Measurements from ENCODE around the gene LIMS4.
"Not testable (repeated sequence)": the region's sequence is repeated elsewhere in the genome, so short reads cannot be mapped to it uniquely, and the experiment has no call there.

The LIMS4 gene

DNA sequence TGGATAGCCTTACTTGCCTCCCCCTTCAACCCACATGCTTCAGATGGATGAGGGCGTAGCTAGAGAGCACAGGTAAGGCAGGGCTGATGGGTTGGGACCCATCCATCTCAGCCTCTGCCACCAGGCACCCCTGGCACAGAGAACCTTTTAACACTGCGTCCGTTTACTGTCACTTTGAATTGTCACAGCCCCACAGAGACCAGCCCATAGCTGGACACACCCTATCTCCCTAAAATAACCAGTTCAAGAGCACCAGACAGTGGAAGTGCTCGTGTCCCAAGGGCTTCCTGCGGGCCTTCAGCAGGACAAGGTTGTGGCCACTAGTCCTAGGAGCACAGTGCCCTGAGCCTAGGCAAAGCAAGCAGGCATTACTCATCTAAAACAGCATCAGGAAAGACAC lies 76.6 kb downstream of the LIMS4 start:
- H4K20me1 ChIP-seq (ENCODE audit: insufficient read depth, low read length); H3K36me3 ChIP-seq (ENCODE audit: insufficient read depth, low read length); H3K4me3 ChIP-seq (ENCODE audit: low read depth, low read length, poor library complexity, severe bottlenecking); H3K27me3 ChIP-seq (ENCODE audit: insufficient read depth, low read length); H3K4me1 ChIP-seq (ENCODE audit: insufficient read depth, low read length, severe bottlenecking); H2AFZ ChIP-seq (ENCODE audit: low read length); H3K9me2 ChIP-seq (ENCODE audit: low read depth, low read length); H3F3A ChIP-seq (ENCODE audit: insufficient read depth, low read length); H3K27ac ChIP-seq (ENCODE audit: low read depth, low read length, poor library complexity, severe bottlenecking); H3K4me2 ChIP-seq (ENCODE audit: low read length); H3K79me2 ChIP-seq (ENCODE audit: insufficient read depth, low read length); H3K9me3 ChIP-seq (ENCODE audit: low read length); H3K9ac ChIP-seq (ENCODE audit: low read length): not testable (repeated sequence)

Data from OCI-LY1 (cell line).